Mesothelial cell of epicardium (in vitro differentiated cells): ENCODE measurements around the gene CCDC149. TPM values are rescaled to one million over a fixed set of nuclear protein-coding genes. Genes with fewer than 3 reads are reported as not detected.

Experiments
- DNase-seq, 2 experiments: peaks; one replicate each; pipeline ENCODE4 v3.0.0; 2021; ENCODE audit warnings: low spot score in 2 of 2; ENCODE audit not compliant: unreplicated experiment in 2 of 2
- H3K27ac Mint-ChIP-seq: 2 replicates; pipeline ENCODE4 v1.8.0; 2021; ENCODE audit warnings: mixed read lengths
- H3K27me3 Mint-ChIP-seq: 2 replicates; pipeline ENCODE4 v1.8.0; 2021; ENCODE audit warnings: low read depth, mixed read lengths
- H3K36me3 Mint-ChIP-seq: 2 replicates; pipeline ENCODE4 v1.8.0; 2021; ENCODE audit warnings: mixed read lengths
- H3K4me1 Mint-ChIP-seq: 2 replicates; pipeline ENCODE4 v1.8.0; 2021; ENCODE audit warnings: mixed read lengths
- H3K4me3 Mint-ChIP-seq: 2 replicates; pipeline ENCODE4 v1.8.0; 2021; ENCODE audit warnings: mild to moderate bottlenecking, moderate library complexity, mixed read lengths
- H3K9me3 Mint-ChIP-seq: 2 replicates; pipeline ENCODE4 v1.8.0; 2021; ENCODE audit warnings: mixed read lengths
- CTCF ChIP-seq: fragments of 200-600 bp; sonication (generic); IDR thresholded peaks from one replicate; pipeline ENCODE4 v1.5.0; 2021; ENCODE audit warnings: antibody characterized with exemption; ENCODE audit not compliant: unreplicated experiment
- total RNA-seq: library from RNA; stranded (reverse); gene quantifications from 3 replicates; pipeline ENCODE4 v1.2.1, GENCODE V29; 2021

CCDC149 gene
- total RNA-seq, 1 donor from 2014 or later, result 16.2 TPM

- peaks cover 3% of the 10 kb centered on the region for H3K27me3 Mint-ChIP-seq
- TF ChIP-seq CTCF, result no peak
- H3K27ac Mint-ChIP-seq, result no peak overlapping the region
- H3K4me3 Mint-ChIP-seq, result no peak overlapping the region
- H3K36me3 Mint-ChIP-seq, result peaks cover 2% of the 10 kb centered on the region
- peaks cover 10% of the 10 kb centered on the region for H3K9me3 Mint-ChIP-seq
- no peak for DNase-seq
- no peaks in the 10 kb centered on the region for H3K4me1 Mint-ChIP-seq
Measured at GRCh38 chr4:24949970-24950369, 37.1 kb upstream of the CCDC149 start.

- Mint-ChIP-seq H3K9me3 (peaks cover 43% of the 10 kb centered on the region), H3K27ac (no peak overlapping the region), H3K36me3 (no peaks in the 10 kb centered on the region), H3K27me3 (no peaks in the 10 kb centered on the region), H3K4me3 (no peak overlapping the region), H3K4me1 (no peaks in the 10 kb centered on the region)
- no peak for DNase-seq
- TF ChIP-seq CTCF, result no peak
Measured at GRCh38 chr4:24937917-24938281, 25.1 kb upstream of the CCDC149 start.

- no peak for TF ChIP-seq CTCF
- Mint-ChIP-seq H3K4me1 (no peaks in the 10 kb centered on the region), H3K4me3 (no peak overlapping the region), H3K27ac (no peak overlapping the region), H3K36me3 (no peaks in the 10 kb centered on the region), H3K27me3 (no peaks in the 10 kb centered on the region), H3K9me3 (peaks cover 43% of the 10 kb centered on the region)
- DNase-seq, result no peak
Measured at GRCh38 chr4:24937176-24937916, 24.5 kb upstream of the CCDC149 start.

GRCh38 chr4:24935856-24936255 is 23.0 kb upstream of the CCDC149 start:
- H3K27ac Mint-ChIP-seq, result no peak overlapping the region
- no peaks in the 10 kb centered on the region for H3K27me3 Mint-ChIP-seq
- H3K9me3 Mint-ChIP-seq, result peaks cover 43% of the 10 kb centered on the region
- no peaks in the 10 kb centered on the region for H3K36me3 Mint-ChIP-seq
- no peak for TF ChIP-seq CTCF
- no peak overlapping the region for H3K4me3 Mint-ChIP-seq
- no peak for DNase-seq
- H3K4me1 Mint-ChIP-seq, result no peaks in the 10 kb centered on the region

- Mint-ChIP-seq H3K4me3 (no peak overlapping the region), H3K27ac (no peak overlapping the region), H3K36me3 (no peaks in the 10 kb centered on the region), H3K4me1 (no peaks in the 10 kb centered on the region), H3K9me3 (peaks cover 35% of the 10 kb centered on the region), H3K27me3 (peaks cover 5% of the 10 kb centered on the region)
- no peak for DNase-seq
- TF ChIP-seq CTCF, result no peak
Measured at GRCh38 chr4:24934311-24934710, 21.5 kb upstream of the CCDC149 start.
